HAP-1 (cell line): ENCODE results near the gene VARS2.
A peak's percentile ranks its signal among the peaks of the same experiment; 100 is the strongest.

ENCODE experiments used
- DNase-seq, 2 experiments: peaks; one replicate each; pipeline ENCODE4 v3.0.0-alpha.2; 2016 to 2020; ENCODE audit warnings: low spot score in 2 of 2
- H3K27me3 ChIP-seq: fragments of 250-450 bp; sonication (Bioruptor Pico); 2 replicates; pipeline ENCODE4 v1.5.1; 2020; ENCODE audit warnings: low read depth, mild to moderate bottlenecking, moderate library complexity
- H3K36me3 ChIP-seq: fragments of 250-450 bp; sonication (Bioruptor Pico); replicated peaks from 2 replicates; pipeline ENCODE4 v1.5.1; 2020; ENCODE audit warnings: mild to moderate bottlenecking
- H3K4me1 ChIP-seq: fragments of 250-450 bp; sonication (Bioruptor Pico); 2 replicates; pipeline ENCODE4 v1.5.1; 2020; ENCODE audit warnings: mild to moderate bottlenecking
- H3K4me3 ChIP-seq: fragments of 250-450 bp; sonication (Bioruptor Pico); 2 replicates; pipeline ENCODE4 v1.5.1; 2020; ENCODE audit warnings: mild to moderate bottlenecking, moderate library complexity
- H3K9me3 ChIP-seq: fragments of 250-450 bp; sonication (Bioruptor Pico); 2 replicates; pipeline ENCODE4 v1.5.1; 2020; ENCODE audit warnings: mild to moderate bottlenecking, moderate library complexity
- in situ Hi-C: fragments of 300-500 bp; cut with MboI; formaldehyde crosslinking; loops from 3 replicates; pipeline ENCODE4 v1.14.3; 2020; ENCODE audit warnings: low sequenced_read_pairs, inconsistent platforms, mixed read lengths

Gene VARS2

GRCh38 chr6:30881392-30882203 lies 32.4 kb upstream of the VARS2 start:
- in situ Hi-C loops, result no loop called here
- Histone ChIP-seq H3K4me1 (peaks cover 29% of the 10 kb centered on the region), H3K4me3 (no peak overlapping the region), H3K27me3 (no peaks in the 10 kb centered on the region), H3K9me3 (no peaks in the 10 kb centered on the region), H3K36me3 (no peaks in the 10 kb centered on the region)
- no peak for DNase-seq

GRCh38 chr6:30882204-30882758 lies 31.8 kb upstream of the VARS2 start:
- Histone ChIP-seq H3K27me3 (no peaks in the 10 kb centered on the region), H3K4me3 (no peak overlapping the region), H3K4me1 (peaks cover 29% of the 10 kb centered on the region), H3K36me3 (no peaks in the 10 kb centered on the region), H3K9me3 (no peaks in the 10 kb centered on the region)
- DNase-seq, result no peak
- in situ Hi-C loops, result no loop called here

GRCh38 chr6:30882759-30883684 lies 31.0 kb upstream of the VARS2 start:
- Histone ChIP-seq H3K27me3 (no peaks in the 10 kb centered on the region), H3K36me3 (no peaks in the 10 kb centered on the region), H3K4me3 (peak overlapping the region; percentile 40), H3K9me3 (no peaks in the 10 kb centered on the region), H3K4me1 (peaks cover 25% of the 10 kb centered on the region)
- DNase-seq, result peak in 1 of 2 experiments; percentile 35
- in situ Hi-C loops, result no loop called here

GRCh38 chr6:30883685-30884520 lies 30.1 kb upstream of the VARS2 start, which contains the start of gene DDR1:
Gene DDR1 (plus strand): TSS chr6:30884519. CDS start chr6:30888730, 4,211 bp downstream.
- Histone ChIP-seq H3K27me3 (no peaks in the 10 kb centered on the region), H3K9me3 (no peaks in the 10 kb centered on the region), H3K36me3 (no peaks in the 10 kb centered on the region), H3K4me3 (peak within 1 kb of the TSS; percentile 40), H3K4me1 (peaks cover 28% of the 10 kb centered on the region)
- in situ Hi-C loops, result no loop called here
- DNase-seq, result peak; percentile 60 to 81

GRCh38 chr6:30884521-30885480 lies 29.2 kb upstream of the VARS2 start:
- Histone ChIP-seq H3K4me3 (peak overlapping the region; percentile 40), H3K36me3 (no peaks in the 10 kb centered on the region), H3K9me3 (no peaks in the 10 kb centered on the region), H3K4me1 (peaks cover 28% of the 10 kb centered on the region), H3K27me3 (no peaks in the 10 kb centered on the region)
- peak; percentile 21 to 75 for DNase-seq
- in situ Hi-C loops, result no loop called here

GRCh38 chr6:30885481-30885998 lies 28.5 kb upstream of the VARS2 start:
- Histone ChIP-seq H3K4me3 (peak overlapping the region; percentile 40), H3K36me3 (no peaks in the 10 kb centered on the region; the same call in 1 of the 2 replicates), H3K9me3 (no peaks in the 10 kb centered on the region), H3K4me1 (peaks cover 28% of the 10 kb centered on the region), H3K27me3 (no peaks in the 10 kb centered on the region)
- in situ Hi-C loops, result no loop called here
- no peak for DNase-seq

- no peaks in the 10 kb centered on the region for H3K27me3 ChIP-seq
- H3K36me3 ChIP-seq, result no peaks in the 10 kb centered on the region; the same call in 1 of the 2 replicates
- no peaks in the 10 kb centered on the region for H3K9me3 ChIP-seq
- DNase-seq, result peak; percentile 63 to 81
- H3K4me1 ChIP-seq, result peaks cover 28% of the 10 kb centered on the region
- in situ Hi-C loops, result no loop called here
- peak overlapping the region; percentile 40 for H3K4me3 ChIP-seq
These were observed 27.8 kb upstream of the VARS2 start for GRCh38 chr6:30885999-30886896.

- H3K9me3 ChIP-seq, result no peaks in the 10 kb centered on the region
- in situ Hi-C loops, result no loop called here
- no peak overlapping the region for H3K4me3 ChIP-seq
- no peaks in the 10 kb centered on the region; the same call in 1 of the 2 replicates for H3K36me3 ChIP-seq
- DNase-seq, result no peak
- no peaks in the 10 kb centered on the region for H3K27me3 ChIP-seq
- H3K4me1 ChIP-seq, result peaks cover 28% of the 10 kb centered on the region
These were observed 27.2 kb upstream of the VARS2 start for GRCh38 chr6:30886897-30887255.

- no peak for DNase-seq
- Histone ChIP-seq H3K36me3 (no peaks in the 10 kb centered on the region; the same call in 1 of the 2 replicates), H3K4me3 (no peak overlapping the region), H3K27me3 (no peaks in the 10 kb centered on the region), H3K4me1 (peaks cover 28% of the 10 kb centered on the region), H3K9me3 (no peaks in the 10 kb centered on the region)
- in situ Hi-C loops, result no loop called here
These were observed 25.9 kb upstream of the VARS2 start for GRCh38 chr6:30887901-30888815.

GRCh38 chr6:30888816-30889495 lies 25.1 kb upstream of the VARS2 start:
- in situ Hi-C loops, result no loop called here
- Histone ChIP-seq H3K36me3 (no peaks in the 10 kb centered on the region; the same call in 1 of the 2 replicates), H3K27me3 (no peaks in the 10 kb centered on the region)

More at GRCh38 chr6:30888816-30889495, 25.1 kb upstream of the VARS2 start:
- DNase-seq, result no peak
- H3K9me3 ChIP-seq, result no peaks in the 10 kb centered on the region
- H3K4me1 ChIP-seq, result peaks cover 23% of the 10 kb centered on the region
- no peak overlapping the region for H3K4me3 ChIP-seq
